KOPT-K1 (cell line): ENCODE data around the gene GP9.

Experiments used
- H3K27ac ChIP-seq: fragments of 200-600 bp; sonication (generic); 2 replicates; pipeline ENCODE4 v1.5.1; 2016; ENCODE audit warnings: antibody characterized with exemption, mild to moderate bottlenecking, low read depth, low read length; ENCODE audit not compliant: poor library complexity, severe bottlenecking
- H3K36me3 ChIP-seq: fragments of 200-600 bp; sonication (generic); 2 replicates; pipeline ENCODE4 v1.5.1; 2017; ENCODE audit warnings: antibody characterized with exemption, mild to moderate bottlenecking, low read length, moderate library complexity; ENCODE audit not compliant: insufficient read depth
- H3K9me3 ChIP-seq: fragments of 200-600 bp; sonication (generic); 2 replicates; pipeline ENCODE4 v1.5.1; 2017; ENCODE audit warnings: antibody characterized with exemption, low read length, mild to moderate bottlenecking; ENCODE audit not compliant: insufficient read depth, poor library complexity, severe bottlenecking

Gene GP9

DNA sequence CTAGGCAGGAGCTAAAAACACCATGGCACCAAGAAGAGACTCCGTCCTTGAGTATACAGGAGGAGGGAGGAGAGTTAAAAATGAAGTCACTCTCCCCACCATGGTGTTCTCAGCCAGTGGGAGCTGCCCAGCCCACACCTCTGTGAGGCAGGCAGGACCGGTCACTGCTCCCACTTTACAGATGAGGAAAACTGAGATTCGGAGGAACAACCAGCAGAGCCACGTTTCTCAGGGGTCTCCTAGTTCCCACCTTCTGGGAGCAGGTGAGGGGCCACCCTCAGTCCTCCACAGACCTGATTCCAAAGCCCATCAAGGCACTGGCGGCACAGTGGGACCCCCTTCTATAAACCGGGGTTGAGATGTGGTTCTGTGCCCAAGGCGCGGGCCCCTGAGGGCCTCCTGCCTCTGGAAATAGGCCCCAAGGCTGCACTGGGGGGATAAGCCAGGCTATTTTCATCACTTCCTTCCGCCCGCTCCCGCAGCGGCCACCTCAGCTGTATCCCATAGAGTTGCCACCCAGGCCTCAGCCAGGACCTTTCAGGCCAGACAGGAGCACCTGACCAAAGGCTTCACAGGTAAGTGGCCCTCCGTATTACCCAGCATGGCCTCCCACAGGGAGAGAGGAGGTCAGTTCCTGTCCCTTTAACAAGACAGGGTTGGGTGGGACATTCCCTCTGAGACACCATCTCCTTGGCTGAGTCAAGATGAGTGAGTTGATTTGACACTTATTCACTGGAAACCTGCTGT, at the start of gene GP9:
TSS of gene GP9 (plus strand) at position 504 of the 747 bp plus-strand sequence. CDS start 961 bp downstream, outside the sequence.
- Histone ChIP-seq H3K36me3 (no peaks in the 10 kb centered on the region), H3K9me3 (no peaks in the 10 kb centered on the region), H3K27ac (no peak within 1 kb of the TSS)

GRCh38 chr3:129013491-129013891, 47.1 kb upstream of the GP9 start:
- Histone ChIP-seq H3K27ac (no peak overlapping the region), H3K9me3 (no peaks in the 10 kb centered on the region), H3K36me3 (no peaks in the 10 kb centered on the region)

DNA sequence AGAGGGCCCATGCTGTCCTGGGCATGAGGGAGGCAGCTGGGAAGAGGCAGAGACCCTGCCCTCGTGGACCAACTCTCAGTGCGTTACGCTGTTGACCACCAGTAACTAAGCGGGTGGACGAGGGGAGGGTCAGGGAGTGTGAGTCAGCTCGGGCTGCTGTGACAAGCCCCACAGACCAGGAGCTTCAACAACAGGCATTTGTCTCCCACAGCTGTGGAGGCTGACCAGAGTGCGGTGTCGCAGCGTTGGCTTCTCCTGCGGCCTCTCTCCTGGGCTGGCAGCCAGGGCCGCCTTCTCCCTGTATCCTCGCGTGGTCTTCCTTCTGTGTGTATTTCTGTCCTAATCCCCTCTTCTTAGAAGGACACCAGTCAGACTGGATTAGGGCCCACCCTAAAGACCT, 46.4 kb upstream of the GP9 start:
- Histone ChIP-seq H3K27ac (no peak overlapping the region), H3K36me3 (no peaks in the 10 kb centered on the region)

GRCh38 chr3:129014793-129015345, 45.7 kb upstream of the GP9 start:
- H3K9me3 ChIP-seq = no peaks in the 10 kb centered on the region
- no peaks in the 10 kb centered on the region for H3K36me3 ChIP-seq
- H3K27ac ChIP-seq = peak overlapping the region; percentile 80

More for the DNA sequence above, 46.4 kb upstream of the GP9 start:
- no peaks in the 10 kb centered on the region for H3K9me3 ChIP-seq

- H3K27ac ChIP-seq = peak overlapping the region; percentile 80
- H3K36me3 ChIP-seq = no peaks in the 10 kb centered on the region
- no peaks in the 10 kb centered on the region for H3K9me3 ChIP-seq
Measured at GRCh38 chr3:129015388-129016105, 45.0 kb upstream of the GP9 start.

- Histone ChIP-seq H3K27ac (peak overlapping the region; percentile 80), H3K36me3 (no peaks in the 10 kb centered on the region)
Measured at GRCh38 chr3:129016356-129016719, 44.2 kb upstream of the GP9 start.

GRCh38 chr3:129016720-129017483, 43.7 kb upstream of the GP9 start:
- Histone ChIP-seq H3K9me3 (no peaks in the 10 kb centered on the region), H3K27ac (peak overlapping the region; percentile 80), H3K36me3 (no peaks in the 10 kb centered on the region)

More at GRCh38 chr3:129016356-129016719, 44.2 kb upstream of the GP9 start:
- no peaks in the 10 kb centered on the region for H3K9me3 ChIP-seq

GRCh38 chr3:129017484-129017899, 43.1 kb upstream of the GP9 start:
- H3K36me3 ChIP-seq = no peaks in the 10 kb centered on the region
- H3K27ac ChIP-seq = no peak overlapping the region
- H3K9me3 ChIP-seq = no peaks in the 10 kb centered on the region

DNA sequence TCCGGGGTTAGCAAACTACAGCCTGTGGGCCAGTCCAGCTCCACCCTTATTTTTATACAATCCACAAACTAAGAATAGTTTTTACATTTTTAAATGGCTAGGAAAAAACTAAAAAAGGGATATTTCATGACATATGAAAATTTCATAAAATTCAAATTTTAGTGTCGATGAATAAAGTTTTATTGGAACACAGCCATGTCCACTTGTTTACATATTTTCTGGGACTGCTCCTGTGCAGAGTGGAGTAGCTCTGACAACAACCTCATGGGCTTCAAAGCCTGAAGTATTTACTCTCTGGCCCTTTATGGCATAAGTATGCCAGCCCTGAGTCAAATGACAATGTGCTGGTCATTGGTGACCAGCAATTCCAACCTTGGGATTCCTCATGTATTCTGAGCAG, 42.3 kb upstream of the GP9 start:
- Histone ChIP-seq H3K36me3 (no peaks in the 10 kb centered on the region), H3K9me3 (no peaks in the 10 kb centered on the region), H3K27ac (no peak overlapping the region)

DNA sequence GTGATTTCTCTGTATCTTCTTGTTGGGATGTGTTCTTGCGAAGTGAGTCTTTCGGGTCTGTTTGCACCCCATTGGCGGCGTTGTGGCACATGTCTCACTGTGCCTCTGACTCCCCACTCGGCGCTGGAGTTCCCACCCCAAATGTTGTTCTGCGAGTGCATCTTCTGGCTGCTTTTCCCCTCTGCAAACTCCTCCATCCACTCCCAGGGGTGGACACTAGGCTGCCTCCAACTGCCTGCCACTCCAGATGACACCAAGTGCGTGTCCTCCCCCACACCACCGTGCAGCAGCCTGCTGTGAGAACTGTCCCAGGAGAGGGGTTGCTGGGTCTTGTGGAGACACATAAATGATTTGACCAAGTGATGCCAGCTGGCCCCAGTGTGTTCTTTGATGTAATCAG, 41.8 kb upstream of the GP9 start:
- Histone ChIP-seq H3K36me3 (no peaks in the 10 kb centered on the region), H3K9me3 (no peaks in the 10 kb centered on the region), H3K27ac (no peak overlapping the region)

DNA sequence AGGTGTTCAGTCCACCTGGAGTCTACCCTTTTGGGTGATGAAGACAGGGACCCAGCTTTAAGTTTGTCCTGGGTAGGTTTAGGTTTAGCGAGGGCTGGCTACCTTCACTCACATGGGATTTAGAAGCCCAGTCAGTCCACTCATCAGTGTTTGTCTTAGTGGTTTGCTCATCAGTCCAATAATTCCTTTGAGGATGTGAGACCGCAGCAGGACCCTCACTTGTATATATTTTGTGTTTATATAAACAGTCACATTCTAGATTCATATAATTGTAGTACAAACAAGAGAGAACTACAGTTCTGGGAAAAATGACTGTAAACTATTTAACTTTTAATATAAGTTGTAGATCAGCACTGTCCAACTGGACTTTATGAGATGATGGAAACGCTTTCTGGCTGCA, 41.3 kb upstream of the GP9 start:
- no peak overlapping the region for H3K27ac ChIP-seq
- H3K36me3 ChIP-seq = no peaks in the 10 kb centered on the region

DNA sequence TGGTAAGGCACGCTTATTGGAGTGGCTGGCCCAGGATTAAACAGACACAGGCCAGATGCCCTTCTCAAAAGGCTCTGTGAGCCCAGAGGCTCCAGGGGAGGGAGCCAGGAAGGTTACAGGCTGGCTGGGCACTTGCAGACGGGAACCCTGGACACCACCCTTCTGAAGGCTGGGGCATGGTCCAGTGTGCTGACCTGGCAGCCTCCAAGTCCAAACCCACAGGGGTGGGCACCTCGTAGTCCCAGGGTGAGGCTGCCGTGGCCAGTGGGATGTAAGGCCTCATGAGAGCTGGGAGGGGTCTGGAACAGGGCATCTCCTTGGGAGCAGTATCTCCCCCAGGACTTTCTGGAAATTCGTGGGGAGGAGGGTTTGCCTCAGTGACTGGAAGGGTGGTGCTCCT, 39.9 kb upstream of the GP9 start:
- Histone ChIP-seq H3K36me3 (no peaks in the 10 kb centered on the region), H3K9me3 (no peaks in the 10 kb centered on the region), H3K27ac (no peak overlapping the region)

More for the DNA sequence above, 41.3 kb upstream of the GP9 start:
- no peaks in the 10 kb centered on the region for H3K9me3 ChIP-seq

DNA sequence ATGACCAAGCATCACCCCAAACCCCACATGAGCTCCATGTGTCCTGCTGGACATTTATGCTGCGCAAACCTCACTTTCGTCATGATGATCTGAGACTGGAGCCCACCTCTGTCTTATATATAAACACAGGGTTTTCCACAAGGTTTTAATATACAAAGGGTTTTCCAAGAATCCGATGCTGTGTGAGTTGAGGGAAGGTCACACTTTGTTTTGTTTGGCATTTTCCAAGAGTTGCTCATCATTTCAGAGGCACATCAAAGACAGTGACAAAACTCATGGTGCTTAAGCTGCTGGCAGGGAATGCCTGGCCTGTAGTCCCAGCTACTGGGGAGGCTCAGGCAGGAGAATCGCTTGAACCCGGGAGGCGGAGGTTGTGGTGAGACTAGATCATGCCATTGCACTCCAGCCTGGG, 39.4 kb upstream of the GP9 start:
- H3K27ac ChIP-seq = no peak overlapping the region

GRCh38 chr3:129022114-129023007, 38.2 kb upstream of the GP9 start:
- H3K27ac ChIP-seq = no peak overlapping the region
- H3K36me3 ChIP-seq = no peaks in the 10 kb centered on the region
- H3K9me3 ChIP-seq = no peaks in the 10 kb centered on the region

More for the DNA sequence above, 39.4 kb upstream of the GP9 start:
- Histone ChIP-seq H3K9me3 (no peaks in the 10 kb centered on the region), H3K36me3 (no peaks in the 10 kb centered on the region)
